WI38 (cell line): ENCODE measurements around the gene IPO9.
A peak's percentile ranks its signal among the peaks of the same experiment; 100 is the strongest.

Experiments
- H3K4me3 ChIP-seq: 2 replicates; pipeline ENCODE4 v1.5.1; 2011; ENCODE audit warnings: low read depth, mild to moderate bottlenecking, control low read depth, low read length
- CTCF ChIP-seq: IDR thresholded peaks from 2 replicates; pipeline ENCODE4 v1.5.1; 2012; ENCODE audit warnings: low read depth, mild to moderate bottlenecking, control low read depth, low read length

The IPO9 gene

GRCh38 chr1:201828820-201829774, at the start of gene IPO9:
IPO9 (plus strand) TSS chr1:201829157; CDS start chr1:201829210, 53 bp downstream.
- H3K4me3 ChIP-seq, result peak within 1 kb of the TSS; percentile 95
- peak; percentile 79 for TF ChIP-seq CTCF

GRCh38 chr1:201779351-201779880, 49.5 kb upstream of the IPO9 start:
- TF ChIP-seq CTCF, result no peak
- no peak overlapping the region for H3K4me3 ChIP-seq

- no peak overlapping the region for H3K4me3 ChIP-seq
- TF ChIP-seq CTCF, result no peak
Measured at GRCh38 chr1:201780952-201781351, 48.0 kb upstream of the IPO9 start.

- no peak overlapping the region for H3K4me3 ChIP-seq
Measured at GRCh38 chr1:201781437-201781836, 47.5 kb upstream of the IPO9 start.

GRCh38 chr1:201782353-201782752, 46.6 kb upstream of the IPO9 start:
- H3K4me3 ChIP-seq, result no peak overlapping the region
- TF ChIP-seq CTCF, result no peak

More at GRCh38 chr1:201781437-201781836, 47.5 kb upstream of the IPO9 start:
- TF ChIP-seq CTCF, result no peak

GRCh38 chr1:201783058-201783457, 45.9 kb upstream of the IPO9 start:
- H3K4me3 ChIP-seq, result no peak overlapping the region
- no peak for TF ChIP-seq CTCF

- H3K4me3 ChIP-seq, result no peak overlapping the region
- TF ChIP-seq CTCF, result no peak
Measured at GRCh38 chr1:201783572-201783971, 45.4 kb upstream of the IPO9 start.
